HG03280 (cell line): ENCODE results near the gene NDUFS8.

Experiments
- ATAC-seq: cut with Tn5 transposase; IDR thresholded peaks from one replicate; pipeline ENCODE4 v1.9.1; 2021; ENCODE audit warnings: mild to moderate bottlenecking, moderate library complexity; ENCODE audit not compliant: unreplicated experiment

NDUFS8 gene

DNA sequence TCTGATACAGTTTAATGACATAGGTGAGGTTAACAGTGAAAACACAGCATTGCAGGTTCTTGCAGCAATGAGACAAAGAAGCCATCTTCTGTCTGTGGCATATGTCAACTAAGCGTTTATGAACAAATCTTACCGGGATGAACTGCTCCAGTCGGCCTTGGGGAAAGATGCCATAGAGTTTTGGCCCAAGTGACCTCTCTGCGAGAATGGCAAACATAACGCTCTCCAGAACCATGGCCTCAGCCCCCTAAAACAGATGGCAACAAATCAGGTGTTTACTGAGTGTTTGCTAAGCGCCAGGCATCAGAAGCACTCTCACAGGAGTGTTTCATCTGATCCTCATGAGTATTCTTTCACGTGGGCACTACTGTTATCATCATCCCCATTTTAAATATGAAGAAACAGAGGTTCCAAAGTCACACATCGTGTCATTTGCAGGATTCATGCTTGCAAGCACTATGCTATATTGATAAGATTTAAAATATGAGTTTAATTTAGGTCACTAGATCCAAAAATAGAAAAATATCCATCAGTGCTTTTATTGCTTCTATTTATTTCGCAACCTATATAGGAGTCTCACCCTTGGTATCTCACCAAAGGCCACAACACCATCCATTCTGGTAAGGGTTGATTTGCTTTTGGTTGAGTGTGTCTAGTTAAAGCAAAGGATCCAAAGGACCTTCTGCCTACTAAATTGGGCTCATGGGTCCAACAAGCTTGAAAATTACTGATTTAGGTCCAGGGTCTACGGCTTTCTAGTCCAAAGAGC, 44.3 kb downstream of the NDUFS8 start:
- ATAC-seq: no peak

- no peak for ATAC-seq
Measured at GRCh38 chr11:68076371-68077042, 46.0 kb downstream of the NDUFS8 start.

- no peak for ATAC-seq
Measured at GRCh38 chr11:68077617-68078582, 47.4 kb downstream of the NDUFS8 start.

DNA sequence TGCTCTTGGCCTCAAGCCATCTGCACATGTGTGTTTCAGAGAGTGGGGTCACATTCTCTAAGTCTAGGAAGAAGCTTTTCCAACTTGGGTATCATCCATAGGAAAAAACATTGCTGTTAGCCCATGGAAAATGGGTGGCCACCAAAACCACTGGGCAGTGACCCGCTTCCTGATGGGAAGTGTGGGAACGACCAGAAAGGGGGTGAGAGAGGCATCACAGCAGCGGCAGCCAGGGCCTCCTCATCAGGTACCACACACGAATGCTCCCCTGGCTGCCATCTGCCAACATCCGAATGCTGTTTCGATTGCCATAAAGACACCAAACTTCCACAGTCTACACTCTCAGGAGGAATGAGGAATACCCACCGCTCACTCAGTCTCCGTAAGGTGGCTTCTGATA, 50.4 kb downstream of the NDUFS8 start:
- ATAC-seq: no peak

- ATAC-seq: no peak
Measured at GRCh38 chr11:68081691-68082090, 51.2 kb downstream of the NDUFS8 start.

GRCh38 chr11:68082481-68082880, 52.0 kb downstream of the NDUFS8 start:
- ATAC-seq: no peak

DNA sequence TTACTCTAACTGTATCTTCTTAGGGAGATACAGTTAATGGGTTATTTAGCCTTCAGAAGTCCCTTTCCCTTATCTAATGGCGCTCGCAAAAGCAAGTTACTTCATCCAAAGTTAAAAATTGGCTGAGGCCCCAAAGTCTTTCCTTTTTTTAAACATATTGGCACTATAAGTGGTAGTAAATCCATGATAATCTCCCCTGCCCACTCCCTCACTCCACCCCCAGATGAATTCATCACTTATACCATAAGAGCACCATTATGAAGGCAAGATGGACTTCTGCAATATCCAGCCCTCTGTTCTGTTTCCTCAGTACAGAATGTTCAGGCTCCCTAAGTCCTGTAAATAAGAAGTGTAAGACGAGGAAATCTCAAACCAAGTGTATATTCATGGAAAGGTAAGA, 53.0 kb downstream of the NDUFS8 start:
- ATAC-seq: no peak
